ENCODE results near the gene INPP5A.

The INPP5A gene

DNA sequence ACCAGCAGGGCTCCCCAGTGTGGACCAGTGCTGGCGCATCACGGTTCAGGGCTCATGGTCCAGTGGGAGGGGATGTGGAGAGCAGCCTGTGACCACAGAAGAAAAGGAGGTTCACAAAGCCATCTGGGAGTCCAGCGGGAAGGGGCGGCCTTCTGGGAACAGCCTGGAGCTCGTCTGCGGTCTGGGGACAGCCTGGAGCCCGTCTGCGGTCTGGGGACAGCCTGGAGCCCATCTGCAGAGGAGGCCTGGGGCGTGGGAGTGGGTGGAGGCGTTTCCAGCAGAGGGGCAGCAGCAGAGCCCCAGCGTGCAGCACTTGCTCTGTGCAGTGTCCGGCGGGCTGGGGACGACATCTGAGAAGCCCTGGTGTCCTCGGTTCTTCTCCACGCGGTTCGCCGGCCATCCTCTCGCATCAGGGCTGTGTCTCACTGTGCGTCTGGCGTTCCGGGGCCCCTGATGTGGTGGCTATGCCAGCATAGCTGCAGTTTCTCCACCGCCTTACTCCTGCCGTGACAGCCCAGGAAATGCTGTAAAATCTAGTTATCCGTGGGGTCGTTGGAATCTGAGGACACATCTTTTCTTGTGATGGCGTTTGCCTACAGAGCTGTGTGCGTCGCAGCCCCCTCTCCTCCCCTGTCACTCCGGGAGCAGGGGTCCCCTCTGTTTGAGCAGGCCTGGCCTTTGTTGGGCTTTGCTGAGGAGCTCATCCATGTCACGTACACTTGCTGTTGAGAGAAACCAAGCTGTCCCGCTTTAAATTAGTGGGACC is 104.6 kb downstream of the INPP5A start:
- no peak overlapping the region for H3K4me3 ChIP-seq (ENCODE audit: low read depth, low read length)
- TF ChIP-seq, protein P1, sequence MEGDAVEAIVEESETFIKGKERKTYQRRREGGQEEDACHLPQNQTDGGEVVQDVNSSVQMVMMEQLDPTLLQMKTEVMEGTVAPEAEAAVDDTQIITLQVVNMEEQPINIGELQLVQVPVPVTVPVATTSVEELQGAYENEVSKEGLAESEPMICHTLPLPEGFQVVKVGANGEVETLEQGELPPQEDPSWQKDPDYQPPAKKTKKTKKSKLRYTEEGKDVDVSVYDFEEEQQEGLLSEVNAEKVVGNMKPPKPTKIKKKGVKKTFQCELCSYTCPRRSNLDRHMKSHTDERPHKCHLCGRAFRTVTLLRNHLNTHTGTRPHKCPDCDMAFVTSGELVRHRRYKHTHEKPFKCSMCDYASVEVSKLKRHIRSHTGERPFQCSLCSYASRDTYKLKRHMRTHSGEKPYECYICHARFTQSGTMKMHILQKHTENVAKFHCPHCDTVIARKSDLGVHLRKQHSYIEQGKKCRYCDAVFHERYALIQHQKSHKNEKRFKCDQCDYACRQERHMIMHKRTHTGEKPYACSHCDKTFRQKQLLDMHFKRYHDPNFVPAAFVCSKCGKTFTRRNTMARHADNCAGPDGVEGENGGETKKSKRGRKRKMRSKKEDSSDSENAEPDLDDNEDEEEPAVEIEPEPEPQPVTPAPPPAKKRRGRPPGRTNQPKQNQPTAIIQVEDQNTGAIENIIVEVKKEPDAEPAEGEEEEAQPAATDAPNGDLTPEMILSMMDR (IDR thresholded peaks at IDR 0.05; ENCODE audit: insufficient read depth, low read length, missing control alignments) = no peak
- ChIA-PET CTCF (interaction anchor here (1.0 to 7.1 kb wide), 4 partner anchors 12 to 186 kb away, joined by 3 to 120 read pairs (median 18); no protein-coding TSS in a partner anchor), POLR2A (no interaction called here)
- DNase-seq (ENCODE audit: low read depth, low spot score) = no peak

DNA sequence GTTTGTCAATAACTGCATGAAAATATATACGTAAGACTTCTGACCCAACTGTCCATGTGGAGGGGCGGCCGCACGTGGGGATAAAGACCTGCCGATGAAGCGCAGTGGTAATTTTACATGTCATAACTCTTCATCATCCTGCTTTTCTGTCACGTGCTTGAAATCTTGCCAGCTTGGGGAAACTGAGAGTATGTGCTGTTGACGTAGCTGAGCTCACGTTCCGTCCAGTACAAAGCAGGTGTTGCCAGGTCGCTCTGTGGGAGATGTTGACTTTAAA is 105.1 kb downstream of the INPP5A start:
- TF ChIP-seq, protein P1 (IDR thresholded peaks at IDR 0.05; ENCODE audit: insufficient read depth, low read length, missing control alignments) = no peak
- no peak for DNase-seq (ENCODE audit: low read depth, low spot score)
- CTCF ChIA-PET = interaction anchor here (1.0 to 7.1 kb wide), 4 partner anchors 11 to 186 kb away, joined by 3 to 120 read pairs (median 18); no protein-coding TSS in a partner anchor
- no peak overlapping the region for H3K4me3 ChIP-seq (ENCODE audit: low read depth, low read length)
- POLR2A ChIA-PET = no interaction called here

DNA sequence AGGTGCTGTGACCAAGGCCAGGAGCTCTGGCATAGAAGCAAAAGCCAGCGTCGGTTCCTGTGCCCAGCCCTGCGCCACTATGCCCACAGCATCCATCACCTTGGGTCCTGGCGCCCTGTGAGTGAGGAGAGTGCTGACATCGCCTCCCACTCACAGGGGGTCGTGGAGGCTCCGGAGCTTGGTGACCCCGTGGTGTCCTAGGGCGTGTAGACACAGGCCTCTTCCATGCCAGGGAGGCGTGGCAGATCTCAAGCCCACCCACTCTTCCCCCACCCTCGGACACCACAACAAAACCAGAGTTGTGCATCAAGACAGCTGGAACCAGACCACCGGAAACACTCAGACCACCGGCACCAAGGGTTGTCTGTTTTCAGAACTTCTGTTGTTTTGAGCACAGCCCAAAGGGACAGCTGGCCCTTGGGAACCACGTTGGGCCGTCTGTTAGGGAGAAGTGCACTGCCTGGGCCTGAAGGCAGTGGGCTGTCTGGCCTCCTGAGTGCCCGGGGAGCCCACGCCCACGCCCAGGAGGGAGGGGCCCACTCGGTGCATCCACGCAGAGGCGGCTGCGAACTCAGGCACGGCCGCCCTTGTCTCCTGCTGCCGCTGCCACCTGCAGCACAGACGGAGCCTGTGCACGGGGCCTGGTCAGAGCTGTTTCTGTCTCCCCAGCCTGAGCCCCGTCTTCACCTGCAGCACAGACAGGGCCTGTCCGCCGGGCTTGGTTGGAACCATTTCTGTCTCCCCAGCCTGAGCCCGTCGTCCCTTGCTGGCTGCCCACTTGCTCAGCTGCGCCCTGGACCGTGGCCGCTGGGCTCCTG is 106.3 kb downstream of the INPP5A start:
- TF ChIP-seq, protein P1 (IDR thresholded peaks at IDR 0.05; ENCODE audit: insufficient read depth, low read length, missing control alignments) = no peak
- CTCF ChIA-PET = interaction anchor here (1.0 to 7.1 kb wide), 5 partner anchors 10 to 190 kb away, joined by 3 to 120 read pairs (median 7); no protein-coding TSS in a partner anchor
- POLR2A ChIA-PET = no interaction called here

GRCh38 chr10:132644527-132645246 is 107.1 kb downstream of the INPP5A start:
- ChIA-PET POLR2A (no interaction called here), CTCF (interaction anchor here (0.6 to 7.1 kb wide), 3 partner anchors 9 to 184 kb away, joined by 3 to 120 read pairs (median 31); no protein-coding TSS in a partner anchor)
- TF ChIP-seq, protein P1 (IDR thresholded peaks at IDR 0.05; ENCODE audit: insufficient read depth, low read length, missing control alignments) = no peak
- DNase-seq (ENCODE audit: low read depth, low spot score) = no peak
- no peak overlapping the region for H3K4me3 ChIP-seq (ENCODE audit: low read depth, low read length)

More for the DNA sequence above, 106.3 kb downstream of the INPP5A start:
- DNase-seq (ENCODE audit: low read depth, low spot score) = no peak
- no peak overlapping the region for H3K4me3 ChIP-seq (ENCODE audit: low read depth, low read length)

DNA sequence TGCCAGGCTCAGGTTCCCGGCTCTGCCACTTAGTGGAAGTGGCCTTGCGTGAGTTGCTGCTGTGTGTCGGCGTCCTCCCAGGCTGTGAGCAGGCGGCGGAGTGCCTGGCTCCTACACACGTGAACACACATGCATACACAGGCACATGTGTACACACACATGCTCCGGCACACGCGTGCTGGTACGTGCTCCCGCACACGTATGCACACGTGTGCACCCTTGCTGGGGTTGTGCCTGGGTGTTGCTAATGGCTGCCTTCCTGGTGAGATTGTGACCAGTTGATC is 107.6 kb downstream of the INPP5A start:
- no peak for DNase-seq (ENCODE audit: low read depth, low spot score)
- ChIA-PET CTCF (interaction anchor here (4.5 kb wide), 1 partner anchor 9 kb away, joined by 31 read pairs; no protein-coding TSS in a partner anchor), POLR2A (no interaction called here)
- TF ChIP-seq, protein P1 (IDR thresholded peaks at IDR 0.05; ENCODE audit: insufficient read depth, low read length, missing control alignments) = no peak
- no peak overlapping the region for H3K4me3 ChIP-seq (ENCODE audit: low read depth, low read length)
